HEK293T (cell line): ENCODE results near the gene RUVBL1.

Experiments
- CTCF ChIA-PET: fragments of 350-600 bp; formaldehyde crosslinking; extraction: SDS; loops from one replicate; lab custom pipeline; 2021; ENCODE audit warnings: antibody characterized with exemption, inconsistent platforms; lab: Yijun Ruan, JAX
- POLR2A ChIA-PET: fragments of 350-600 bp; formaldehyde crosslinking; extraction: SDS; loops from one replicate; lab custom pipeline; 2020; ENCODE audit warnings: antibody characterized with exemption, inconsistent platforms; lab: Yijun Ruan, JAX
- DNase-seq: peaks from one replicate; pipeline ENCODE4 v3.0.0; 2012; ENCODE audit warnings: mixed read lengths; ENCODE audit errors: extremely low spot score
- ARNT ChIP-seq: fragments of 450-650 bp; IDR thresholded peaks from 2 replicates; pipeline ENCODE4 v1.6.1; 2017; ENCODE audit warnings: mild to moderate bottlenecking
- BHLHE40 ChIP-seq: fragments of 450-650 bp; IDR thresholded peaks from 2 replicates; pipeline ENCODE4 v1.6.1; 2016; ENCODE audit warnings: mild to moderate bottlenecking, moderate library complexity, borderline replicate concordance
- CTBP1 ChIP-seq: fragments of 450-650 bp; IDR thresholded peaks from 2 replicates; pipeline ENCODE4 v1.6.1; 2016; ENCODE audit warnings: borderline replicate concordance
- ELF4 ChIP-seq: fragments of 450-650 bp; IDR thresholded peaks from 2 replicates; pipeline ENCODE4 v1.6.1; 2017; ENCODE audit warnings: antibody characterized with exemption
- FOXA1 ChIP-seq: fragments of 450-650 bp; IDR thresholded peaks from 2 replicates; pipeline ENCODE4 v1.6.1; 2016; ENCODE audit warnings: mild to moderate bottlenecking
- FOXK2 ChIP-seq: fragments of 450-650 bp; IDR thresholded peaks from 2 replicates; pipeline ENCODE4 v1.6.1; 2016; ENCODE audit warnings: mild to moderate bottlenecking
- FOXM1 ChIP-seq: fragments of 450-650 bp; IDR thresholded peaks from 2 replicates; pipeline ENCODE4 v1.6.1; 2017; ENCODE audit warnings: mild to moderate bottlenecking, borderline replicate concordance
- HDGF ChIP-seq: fragments of 450-650 bp; IDR thresholded peaks from 2 replicates; pipeline ENCODE4 v1.6.1; 2017; ENCODE audit warnings: antibody characterized with exemption, borderline replicate concordance
- L3MBTL2 ChIP-seq: fragments of 450-650 bp; conservative IDR thresholded peaks from 2 replicates; pipeline ENCODE4 v1.6.1; 2016; ENCODE audit warnings: mild to moderate bottlenecking
- LEF1 ChIP-seq: fragments of 450-650 bp; IDR thresholded peaks from 2 replicates; pipeline ENCODE4 v1.6.1; 2017; ENCODE audit warnings: mild to moderate bottlenecking, borderline replicate concordance
- NFRKB ChIP-seq: fragments of 450-650 bp; IDR thresholded peaks from 2 replicates; pipeline ENCODE4 v1.6.1; 2016; ENCODE audit warnings: mild to moderate bottlenecking, moderate library complexity
- PKNOX1 ChIP-seq: fragments of 450-650 bp; IDR thresholded peaks from 2 replicates; pipeline ENCODE4 v1.6.1; 2016
- SP1 ChIP-seq: fragments of 450-650 bp; IDR thresholded peaks from 2 replicates; pipeline ENCODE4 v1.6.1; 2017
- SUZ12 ChIP-seq: fragments of 450-650 bp; IDR thresholded peaks from 2 replicates; pipeline ENCODE4 v1.6.1; 2016; ENCODE audit warnings: mild to moderate bottlenecking
- TARDBP ChIP-seq: fragments of 450-650 bp; IDR thresholded peaks from 2 replicates; pipeline ENCODE4 v1.6.1; 2016
- ZNF384 ChIP-seq: fragments of 450-650 bp; IDR thresholded peaks from 2 replicates; pipeline ENCODE4 v1.6.1; 2016

The RUVBL1 gene

GRCh38 chr3:128060473-128061381 lies 62.9 kb downstream of the RUVBL1 start:
- DNase-seq, result no peak
- ChIA-PET POLR2A (no interaction called here), CTCF (no interaction called here)
- TF ChIP-seq HDGF (no peak), FOXM1 (no peak), CTBP1 (no peak), ARNT (no peak), LEF1 (no peak), SUZ12 (no peak), BHLHE40 (no peak), SP1 (no peak)

- DNase-seq, result no peak
- POLR2A ChIA-PET, result interaction anchor here (1.4 kb wide), 1 partner anchor 9 kb away, joined by 4 read pairs; no protein-coding TSS in a partner anchor
- TF ChIP-seq TARDBP (no peak), LEF1 (no peak), FOXA1 (no peak), BHLHE40 (no peak), CTBP1 (no peak), NFRKB (no peak), HDGF (no peak), FOXM1 (no peak)
- CTCF ChIA-PET, result interaction anchor here (0.8 kb wide), 1 partner anchor 10 kb away, joined by 5 read pairs; no protein-coding TSS in a partner anchor
These were observed 67.4 kb downstream of the RUVBL1 start for GRCh38 chr3:128056258-128056657.

- POLR2A ChIA-PET, result no interaction called here
- DNase-seq, result no peak
- CTCF ChIA-PET, result no interaction called here
- TF ChIP-seq L3MBTL2 (no peak), ARNT (no peak), ELF4 (no peak), CTBP1 (no peak), BHLHE40 (no peak), NFRKB (no peak), ZNF384 (no peak), SP1 (no peak), PKNOX1 (no peak), FOXM1 (no peak), FOXK2 (no peak), LEF1 (no peak), SUZ12 (no peak), FOXA1 (no peak), TARDBP (no peak), HDGF (no peak)
These were observed 69.2 kb downstream of the RUVBL1 start for GRCh38 chr3:128054367-128054766.

GRCh38 chr3:128053614-128054013 lies 70.0 kb downstream of the RUVBL1 start:
- ChIA-PET CTCF (interaction anchor here (0.5 kb wide), 1 partner anchor 56 kb away, joined by 4 read pairs; no protein-coding TSS in a partner anchor), POLR2A (no interaction called here)
- TF ChIP-seq TARDBP, result no peak
- TF ChIP-seq CTBP1, result no peak
- TF ChIP-seq LEF1, result no peak
- TF ChIP-seq SP1, result no peak
- TF ChIP-seq FOXK2, result no peak
- no peak for TF ChIP-seq SUZ12
- no peak for TF ChIP-seq PKNOX1
- no peak for TF ChIP-seq HDGF
- TF ChIP-seq L3MBTL2, result no peak
- TF ChIP-seq FOXM1, result no peak
- no peak for TF ChIP-seq ZNF384
- TF ChIP-seq ELF4, result no peak
- TF ChIP-seq NFRKB, result no peak
- TF ChIP-seq BHLHE40, result no peak
- no peak for TF ChIP-seq FOXA1
- no peak for TF ChIP-seq ARNT
- DNase-seq, result no peak

- DNase-seq, result no peak
- no peak for TF ChIP-seq CTBP1
- no peak for TF ChIP-seq LEF1
- no peak for TF ChIP-seq FOXA1
- TF ChIP-seq PKNOX1, result no peak
- TF ChIP-seq SUZ12, result no peak
- no peak for TF ChIP-seq NFRKB
- TF ChIP-seq TARDBP, result no peak
- no peak for TF ChIP-seq FOXK2
- TF ChIP-seq FOXM1, result no peak
- no peak for TF ChIP-seq L3MBTL2
- TF ChIP-seq HDGF, result no peak
- no peak for TF ChIP-seq ELF4
- TF ChIP-seq BHLHE40, result no peak
- CTCF ChIA-PET, result interaction anchor here (0.5 kb wide), 1 partner anchor 57 kb away, joined by 4 read pairs; no protein-coding TSS in a partner anchor
- POLR2A ChIA-PET, result interaction anchor here (0.9 to 3.1 kb wide), 5 partner anchors 11 to 71 kb away, joined by 4 to 11 read pairs (median 8); partner anchors contain the start of gene RUVBL1
These were observed 70.8 kb downstream of the RUVBL1 start for GRCh38 chr3:128052595-128053351.
